ENCODE results near the gene PLXNA4. TPM values are rescaled to one million over a fixed set of nuclear protein-coding genes. Genes with fewer than 3 reads are reported as not detected.

Gene PLXNA4
- polyA plus RNA-seq, 3 donors = 12.1 to 14.9 (median 14.6) TPM

- DNase-seq (ENCODE audit: extremely low read depth in 1 of 11, low read depth in 9 of 11, low spot score in 4 of 11) = no peak
These were observed 115.2 kb downstream of the PLXNA4 start for GRCh38 chr7:132461032-132461592.

- DNase-seq (ENCODE audit: extremely low read depth in 1 of 11, low read depth in 9 of 11, low spot score in 4 of 11) = no peak
These were observed 117.5 kb downstream of the PLXNA4 start for GRCh38 chr7:132458729-132459128.

GRCh38 chr7:132457658-132458057, 118.6 kb downstream of the PLXNA4 start:
- DNase-seq (ENCODE audit: extremely low read depth in 1 of 11, low read depth in 9 of 11, low spot score in 4 of 11) = no peak

- no peak for DNase-seq (ENCODE audit: extremely low read depth in 1 of 11, low read depth in 9 of 11, low spot score in 4 of 11)
These were observed 119.9 kb downstream of the PLXNA4 start for GRCh38 chr7:132456418-132456817.

GRCh38 chr7:132455378-132455777, 120.9 kb downstream of the PLXNA4 start:
- no peak for DNase-seq (ENCODE audit: extremely low read depth in 1 of 11, low read depth in 9 of 11, low spot score in 4 of 11)

- no peak for DNase-seq (ENCODE audit: extremely low read depth in 1 of 11, low read depth in 9 of 11, low spot score in 4 of 11)
These were observed 122.4 kb downstream of the PLXNA4 start for GRCh38 chr7:132453826-132454225.

GRCh38 chr7:132451161-132451560, 125.1 kb downstream of the PLXNA4 start:
- DNase-seq (ENCODE audit: extremely low read depth in 1 of 11, low read depth in 9 of 11, low spot score in 4 of 11) = no peak

GRCh38 chr7:132450696-132451095, 125.6 kb downstream of the PLXNA4 start:
- no peak for DNase-seq (ENCODE audit: extremely low read depth in 1 of 11, low read depth in 9 of 11, low spot score in 4 of 11)

GRCh38 chr7:132450188-132450587, 126.1 kb downstream of the PLXNA4 start:
- no peak for DNase-seq (ENCODE audit: extremely low read depth in 1 of 11, low read depth in 9 of 11, low spot score in 4 of 11)

- no peak for DNase-seq (ENCODE audit: extremely low read depth in 1 of 11, low read depth in 9 of 11, low spot score in 4 of 11)
These were observed 129.5 kb downstream of the PLXNA4 start for GRCh38 chr7:132446666-132447278.

GRCh38 chr7:132446260-132446659, 130.0 kb downstream of the PLXNA4 start:
- DNase-seq (ENCODE audit: extremely low read depth in 1 of 11, low read depth in 9 of 11, low spot score in 4 of 11) = no peak

GRCh38 chr7:132443761-132444520, 132.3 kb downstream of the PLXNA4 start:
- DNase-seq (ENCODE audit: extremely low read depth in 1 of 11, low read depth in 9 of 11, low spot score in 4 of 11) = no peak

GRCh38 chr7:132441935-132442334, 134.3 kb downstream of the PLXNA4 start:
- DNase-seq (ENCODE audit: extremely low read depth in 1 of 11, low read depth in 9 of 11, low spot score in 4 of 11) = no peak

GRCh38 chr7:132440151-132440550, 136.1 kb downstream of the PLXNA4 start:
- no peak for DNase-seq (ENCODE audit: extremely low read depth in 1 of 11, low read depth in 9 of 11, low spot score in 4 of 11)

- DNase-seq (ENCODE audit: extremely low read depth in 1 of 11, low read depth in 9 of 11, low spot score in 4 of 11) = no peak
These were observed 137.3 kb downstream of the PLXNA4 start for GRCh38 chr7:132438926-132439325.

- DNase-seq (ENCODE audit: extremely low read depth in 1 of 11, low read depth in 9 of 11, low spot score in 4 of 11) = no peak
These were observed 138.5 kb downstream of the PLXNA4 start for GRCh38 chr7:132437730-132438129.

GRCh38 chr7:132436121-132436520, 140.1 kb downstream of the PLXNA4 start:
- no peak for DNase-seq (ENCODE audit: extremely low read depth in 1 of 11, low read depth in 9 of 11, low spot score in 4 of 11)

GRCh38 chr7:132435016-132435990, 141.0 kb downstream of the PLXNA4 start:
- no peak for DNase-seq (ENCODE audit: extremely low read depth in 1 of 11, low read depth in 9 of 11, low spot score in 4 of 11)

- no peak for DNase-seq (ENCODE audit: extremely low read depth in 1 of 11, low read depth in 9 of 11, low spot score in 4 of 11)
These were observed 142.2 kb downstream of the PLXNA4 start for GRCh38 chr7:132434041-132434440.

All from renal cortex interstitium (tissue), 11 donors.